Mesothelial cell of epicardium (in vitro differentiated cells): ENCODE results near the gene CARS1. TPM values are rescaled to one million over a fixed set of nuclear protein-coding genes. Genes with fewer than 3 reads are reported as not detected.

Source experiments
- DNase-seq, 2 experiments: peaks; one replicate each; pipeline ENCODE4 v3.0.0; 2021; ENCODE audit warnings: low spot score in 2 of 2; ENCODE audit not compliant: unreplicated experiment in 2 of 2
- H3K27ac Mint-ChIP-seq: 2 replicates; pipeline ENCODE4 v1.8.0; 2021; ENCODE audit warnings: mixed read lengths
- H3K27me3 Mint-ChIP-seq: 2 replicates; pipeline ENCODE4 v1.8.0; 2021; ENCODE audit warnings: low read depth, mixed read lengths
- H3K36me3 Mint-ChIP-seq: 2 replicates; pipeline ENCODE4 v1.8.0; 2021; ENCODE audit warnings: mixed read lengths
- H3K4me1 Mint-ChIP-seq: 2 replicates; pipeline ENCODE4 v1.8.0; 2021; ENCODE audit warnings: mixed read lengths
- H3K4me3 Mint-ChIP-seq: 2 replicates; pipeline ENCODE4 v1.8.0; 2021; ENCODE audit warnings: mild to moderate bottlenecking, moderate library complexity, mixed read lengths
- H3K9me3 Mint-ChIP-seq: 2 replicates; pipeline ENCODE4 v1.8.0; 2021; ENCODE audit warnings: mixed read lengths
- CTCF ChIP-seq: fragments of 200-600 bp; sonication (generic); IDR thresholded peaks from one replicate; pipeline ENCODE4 v1.5.0; 2021; ENCODE audit warnings: antibody characterized with exemption; ENCODE audit not compliant: unreplicated experiment
- total RNA-seq: library from RNA; stranded (reverse); gene quantifications from 3 replicates; pipeline ENCODE4 v1.2.1, GENCODE V29; 2021

CARS1 gene
- total RNA-seq, 1 donor from 2014 or later: 32.7 TPM

GRCh38 chr11:3087821-3088800 is 30.9 kb upstream of the CARS1 start:
- DNase-seq: no peak
- no peak overlapping the region for H3K4me3 Mint-ChIP-seq
- peaks cover 12% of the 10 kb centered on the region for H3K27me3 Mint-ChIP-seq
- H3K9me3 Mint-ChIP-seq: no peaks in the 10 kb centered on the region
- H3K27ac Mint-ChIP-seq: no peak overlapping the region
- no peaks in the 10 kb centered on the region for H3K4me1 Mint-ChIP-seq
- no peak for TF ChIP-seq CTCF
- peaks cover 3% of the 10 kb centered on the region for H3K36me3 Mint-ChIP-seq

GRCh38 chr11:3087373-3087772 is 30.1 kb upstream of the CARS1 start:
- H3K4me1 Mint-ChIP-seq: no peaks in the 10 kb centered on the region
- peaks cover 3% of the 10 kb centered on the region for H3K36me3 Mint-ChIP-seq
- TF ChIP-seq CTCF: no peak
- no peak overlapping the region for H3K27ac Mint-ChIP-seq
- H3K9me3 Mint-ChIP-seq: no peaks in the 10 kb centered on the region
- H3K27me3 Mint-ChIP-seq: peaks cover 12% of the 10 kb centered on the region
- no peak overlapping the region for H3K4me3 Mint-ChIP-seq
- no peak for DNase-seq

- peaks cover 12% of the 10 kb centered on the region for H3K27me3 Mint-ChIP-seq
Measured at GRCh38 chr11:3086671-3087150, 29.5 kb upstream of the CARS1 start.

GRCh38 chr11:3086114-3086513 is 28.9 kb upstream of the CARS1 start:
- Mint-ChIP-seq H3K4me1 (no peaks in the 10 kb centered on the region), H3K9me3 (no peaks in the 10 kb centered on the region), H3K4me3 (no peak overlapping the region), H3K27ac (no peak overlapping the region), H3K27me3 (peaks cover 12% of the 10 kb centered on the region), H3K36me3 (no peaks in the 10 kb centered on the region)
- DNase-seq: no peak
- TF ChIP-seq CTCF: no peak

More at GRCh38 chr11:3086671-3087150, 29.5 kb upstream of the CARS1 start:
- no peak overlapping the region for H3K27ac Mint-ChIP-seq
- no peaks in the 10 kb centered on the region for H3K4me1 Mint-ChIP-seq
- DNase-seq: no peak
- no peak for TF ChIP-seq CTCF
- no peaks in the 10 kb centered on the region for H3K9me3 Mint-ChIP-seq
- no peak overlapping the region for H3K4me3 Mint-ChIP-seq
- H3K36me3 Mint-ChIP-seq: no peaks in the 10 kb centered on the region

- no peak for DNase-seq
- Mint-ChIP-seq H3K9me3 (no peaks in the 10 kb centered on the region), H3K27ac (no peak overlapping the region), H3K36me3 (no peaks in the 10 kb centered on the region), H3K27me3 (peaks cover 14% of the 10 kb centered on the region), H3K4me3 (no peak overlapping the region), H3K4me1 (no peaks in the 10 kb centered on the region)
- TF ChIP-seq CTCF: no peak
Measured at GRCh38 chr11:3085052-3085451, 27.8 kb upstream of the CARS1 start.
